ENCODE measurements around the gene ZNF474. TPM values are rescaled to one million over a fixed set of nuclear protein-coding genes. Genes with fewer than 3 reads are reported as not detected.

The ZNF474 gene
- total RNA-seq, 1 donor from 2014 or later: 0.17 TPM

DNA sequence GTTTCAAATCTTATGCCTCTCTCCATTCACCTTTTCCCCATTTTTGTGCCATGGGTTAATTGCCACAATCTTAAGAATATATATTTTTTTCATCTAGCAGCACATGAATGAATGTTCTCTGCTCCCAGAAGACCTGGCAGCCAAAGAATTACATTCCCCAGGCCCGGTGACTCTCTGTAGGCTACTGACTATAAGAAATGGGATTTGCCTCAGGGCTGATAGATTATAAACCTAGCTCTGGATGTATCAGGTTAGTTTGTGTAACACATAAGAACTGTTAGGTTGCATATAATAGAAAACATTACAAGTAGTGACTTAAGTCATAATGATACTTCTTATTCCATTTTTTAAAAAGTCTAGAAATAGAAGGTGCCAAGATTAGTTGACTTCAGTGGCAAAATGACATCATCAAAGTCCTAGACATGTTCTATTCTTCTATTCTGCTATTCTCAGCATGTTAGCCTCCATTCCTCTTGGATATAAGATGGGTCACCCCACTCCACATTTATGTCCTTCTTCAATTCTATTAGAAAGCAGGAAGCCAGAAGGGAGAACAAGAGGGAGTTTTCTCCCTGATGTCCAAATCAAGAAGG is 10.9 kb upstream of the ZNF474 start:
- no peak for DNase-seq

DNA sequence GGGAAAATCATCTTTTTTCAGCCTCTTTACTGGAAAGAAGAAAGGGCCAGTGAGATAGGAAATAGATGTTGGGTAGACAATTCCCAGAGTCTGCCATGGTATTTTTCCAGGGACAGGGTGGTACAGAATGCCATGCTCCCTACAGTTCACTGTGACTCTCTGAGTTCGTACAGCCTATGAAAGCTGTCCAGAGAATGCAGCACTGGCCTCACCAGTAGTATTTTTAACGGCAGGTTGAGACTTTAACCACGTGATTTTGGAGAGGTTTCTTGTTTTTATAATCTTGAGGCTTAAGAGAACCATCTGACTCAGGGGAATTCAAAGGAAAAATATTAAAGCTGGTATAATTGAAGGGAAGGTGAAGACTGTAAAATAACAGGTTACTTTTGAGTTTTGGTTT is 10.1 kb upstream of the ZNF474 start:
- DNase-seq: no peak

GRCh38 chr5:122120493-122120892 is 8.9 kb upstream of the ZNF474 start:
- DNase-seq: no peak

DNA sequence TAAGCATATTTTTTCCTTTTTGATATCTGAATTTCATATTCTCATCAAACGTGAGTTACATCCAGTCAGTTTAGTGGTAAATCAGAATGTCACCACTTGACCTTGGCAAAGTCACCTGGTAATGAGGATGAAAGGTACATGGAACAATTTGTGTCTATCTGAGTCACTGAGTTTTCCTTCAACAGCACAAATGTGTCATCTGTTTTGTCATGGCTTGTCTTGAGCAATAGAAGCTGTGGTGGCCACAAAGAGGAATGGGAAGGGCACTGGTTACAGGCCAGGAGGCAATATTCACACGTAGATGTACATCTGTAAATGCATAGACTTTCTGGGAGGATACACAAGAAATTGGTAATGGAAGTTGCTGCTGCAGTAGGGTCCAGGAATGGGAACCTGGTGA is 8.4 kb upstream of the ZNF474 start:
- no peak for DNase-seq

DNA sequence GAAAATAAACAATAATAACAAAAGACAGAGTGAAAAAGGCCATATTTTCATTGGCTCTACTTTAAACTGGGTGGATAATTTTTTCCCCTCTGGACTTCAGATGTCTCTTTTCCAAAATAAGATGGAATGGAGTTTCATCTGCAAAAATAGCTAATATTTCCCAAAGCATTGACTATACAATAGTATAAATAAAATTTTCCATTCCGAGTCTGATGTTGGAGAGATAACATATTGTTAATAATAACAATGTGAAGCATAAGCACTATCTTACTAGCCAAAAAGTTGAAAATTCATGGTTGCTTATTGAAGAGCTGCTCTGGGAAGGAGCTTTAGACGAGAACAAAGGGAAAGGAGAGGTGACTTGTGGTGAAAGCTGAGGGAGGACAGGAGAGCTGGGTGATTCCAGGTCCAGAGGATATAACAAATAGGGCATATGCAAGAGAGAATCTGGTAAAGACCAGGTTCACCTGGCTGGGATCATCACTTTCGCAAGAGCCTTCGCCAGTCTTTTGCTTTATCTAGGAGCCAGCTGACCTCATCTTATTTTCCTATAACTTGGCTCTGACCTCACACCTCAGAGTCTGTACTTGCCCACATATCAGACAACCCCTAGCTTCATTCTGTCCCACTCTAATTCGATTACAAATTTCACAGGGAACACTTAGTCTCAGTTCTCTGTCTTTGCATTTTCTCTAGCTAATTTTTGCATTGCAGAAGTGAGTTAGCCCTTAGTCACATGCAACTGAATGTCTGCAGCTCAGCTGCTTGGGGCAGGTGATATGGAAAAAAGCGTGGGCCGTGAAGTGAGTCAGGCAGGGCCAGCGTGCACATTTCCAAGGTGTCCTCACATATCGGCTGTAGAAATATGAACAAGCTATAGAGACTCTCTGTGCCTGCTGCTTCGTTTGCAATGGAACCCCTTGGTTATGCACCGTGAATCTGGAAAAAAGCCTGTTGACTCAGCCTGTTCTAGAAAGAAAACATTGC is 7.6 kb upstream of the ZNF474 start:
- DNase-seq: no peak

GRCh38 chr5:122124766-122125165 is 4.6 kb upstream of the ZNF474 start:
- DNase-seq: no peak

GRCh38 chr5:122126177-122126755 is 3.1 kb upstream of the ZNF474 start:
- no peak for DNase-seq

- DNase-seq: no peak
Measured at GRCh38 chr5:122126756-122127321, 2.5 kb upstream of the ZNF474 start.

DNA sequence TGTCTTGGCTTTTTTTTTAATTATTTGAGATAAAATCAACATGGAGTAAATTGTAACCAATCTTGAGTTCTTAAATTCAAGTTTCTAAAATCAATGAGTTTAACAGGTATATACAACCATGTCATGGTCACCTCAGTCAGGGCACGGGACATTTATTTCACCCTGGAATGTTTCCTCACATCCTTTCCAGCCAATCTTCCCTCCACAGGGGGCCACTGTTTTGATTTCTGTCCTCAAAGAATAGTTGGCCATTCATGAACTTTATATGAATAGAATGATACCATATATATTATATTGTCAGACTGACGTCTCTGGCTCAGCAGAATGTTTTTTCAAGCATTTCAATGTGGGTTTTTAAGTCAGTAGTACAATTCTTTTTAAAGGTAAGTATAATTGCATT is 806 bp downstream of the ZNF474 start:
- no peak for DNase-seq

DNA sequence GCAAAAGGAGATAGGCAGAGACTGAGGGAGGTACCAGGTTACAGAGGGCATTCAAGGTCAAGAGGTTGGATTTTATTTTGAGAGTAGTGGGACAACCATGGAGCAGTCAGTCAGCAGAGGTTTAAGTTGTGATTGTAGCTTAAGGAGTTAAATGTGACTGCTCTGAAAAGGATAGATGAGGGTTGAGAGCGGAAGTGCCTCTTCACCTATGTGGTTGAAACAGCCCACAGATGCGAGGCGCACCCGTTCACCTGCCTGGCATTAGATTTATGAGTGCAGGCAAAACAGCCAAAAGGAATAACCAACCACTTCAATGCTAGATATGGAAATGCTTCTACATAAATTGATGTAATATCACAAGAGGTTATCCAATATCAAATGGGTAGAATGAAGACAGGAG is 8.4 kb downstream of the ZNF474 start:
- no peak for DNase-seq

DNA sequence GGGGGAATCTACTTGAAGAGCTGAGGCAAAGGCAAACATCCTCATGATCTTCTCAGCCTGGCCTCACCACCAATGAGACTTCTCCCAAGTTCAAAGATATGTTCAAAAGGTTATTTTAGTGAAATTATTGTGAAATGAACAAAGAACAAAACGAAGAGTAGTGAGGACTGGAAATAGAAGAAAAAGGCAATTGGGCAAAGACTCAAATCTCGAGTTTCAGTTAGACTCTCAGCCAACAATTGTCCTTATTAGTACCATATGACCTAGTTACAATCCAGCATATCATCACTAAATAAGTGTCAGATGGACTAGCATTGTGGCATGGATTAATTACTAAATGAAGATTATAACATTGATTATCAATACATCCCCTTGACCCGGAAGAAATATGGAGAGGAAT is 9.0 kb downstream of the ZNF474 start:
- no peak for DNase-seq

DNA sequence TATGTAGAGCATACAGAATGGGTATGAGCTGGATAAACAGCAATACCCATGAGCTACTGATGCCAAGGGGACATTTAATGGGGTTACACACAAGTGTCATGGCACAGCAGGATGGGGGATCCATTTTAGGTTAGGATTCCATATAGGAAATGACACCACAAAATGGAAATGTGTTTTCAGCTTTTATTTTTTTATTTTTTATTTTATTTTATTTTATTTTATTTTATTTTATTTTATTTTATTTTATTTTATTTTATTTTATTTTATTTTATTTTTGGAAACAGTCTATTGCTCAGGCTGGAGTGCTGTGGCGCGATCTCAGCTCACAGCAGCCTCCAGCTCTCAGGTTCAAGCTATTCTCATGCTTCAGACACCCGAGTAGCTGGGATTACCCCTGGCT is 11.6 kb downstream of the ZNF474 start:
- no peak for DNase-seq

- no peak for DNase-seq
Measured at GRCh38 chr5:122141751-122142150, 12.4 kb downstream of the ZNF474 start.

DNA sequence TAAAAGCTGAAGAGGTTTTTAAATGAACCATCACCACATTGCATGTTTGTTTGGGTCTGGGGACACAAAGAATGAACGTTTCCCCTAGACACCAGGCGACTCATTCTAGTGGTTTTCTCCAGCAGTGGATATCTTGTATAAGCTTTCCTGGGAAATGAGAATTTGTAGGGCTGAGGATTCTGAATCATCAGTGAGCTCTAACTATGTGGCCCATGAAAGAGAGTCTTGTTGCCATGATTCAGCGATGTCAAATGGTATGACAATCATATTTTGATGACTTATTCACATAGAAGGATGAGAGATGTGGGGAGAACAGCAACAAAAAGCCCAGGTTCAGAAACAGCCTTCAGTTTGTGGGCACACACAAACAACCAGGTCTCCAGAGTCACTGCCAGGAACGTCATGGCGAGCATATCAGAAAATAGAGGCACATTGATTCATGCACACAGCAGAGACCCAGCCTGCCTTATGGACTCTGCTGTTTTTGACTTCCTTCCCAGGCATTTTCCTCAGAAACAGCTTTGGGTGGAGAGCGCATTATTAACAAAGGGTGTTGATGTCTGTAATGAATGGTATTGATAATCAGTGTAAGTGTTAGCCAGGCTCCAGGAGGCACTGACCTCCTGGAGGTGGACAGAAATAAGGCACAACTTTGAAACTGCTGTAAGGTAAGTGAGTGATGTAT is 13.3 kb downstream of the ZNF474 start:
- DNase-seq: no peak

- no peak for DNase-seq
Measured at GRCh38 chr5:122144236-122144635, 14.9 kb downstream of the ZNF474 start.

DNA sequence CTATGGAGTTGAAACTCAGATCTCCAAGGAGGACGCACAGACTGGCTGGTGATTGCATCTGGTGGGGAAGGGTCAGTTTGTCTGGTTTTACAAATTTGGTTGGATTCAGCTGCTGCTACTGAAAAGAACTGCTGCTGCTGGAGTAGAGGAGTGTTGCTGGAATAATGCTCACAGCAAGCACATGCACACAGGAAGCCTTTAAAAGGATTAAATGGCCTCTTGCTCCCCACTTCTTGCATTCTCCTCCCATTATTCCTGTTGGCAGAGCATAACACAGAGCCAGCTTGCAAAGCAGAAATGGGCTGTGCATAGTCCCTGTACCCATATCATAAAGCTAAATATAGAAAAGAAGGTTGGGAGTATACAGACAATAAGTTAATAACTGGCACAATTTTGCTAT is 16.6 kb downstream of the ZNF474 start:
- no peak for DNase-seq

DNA sequence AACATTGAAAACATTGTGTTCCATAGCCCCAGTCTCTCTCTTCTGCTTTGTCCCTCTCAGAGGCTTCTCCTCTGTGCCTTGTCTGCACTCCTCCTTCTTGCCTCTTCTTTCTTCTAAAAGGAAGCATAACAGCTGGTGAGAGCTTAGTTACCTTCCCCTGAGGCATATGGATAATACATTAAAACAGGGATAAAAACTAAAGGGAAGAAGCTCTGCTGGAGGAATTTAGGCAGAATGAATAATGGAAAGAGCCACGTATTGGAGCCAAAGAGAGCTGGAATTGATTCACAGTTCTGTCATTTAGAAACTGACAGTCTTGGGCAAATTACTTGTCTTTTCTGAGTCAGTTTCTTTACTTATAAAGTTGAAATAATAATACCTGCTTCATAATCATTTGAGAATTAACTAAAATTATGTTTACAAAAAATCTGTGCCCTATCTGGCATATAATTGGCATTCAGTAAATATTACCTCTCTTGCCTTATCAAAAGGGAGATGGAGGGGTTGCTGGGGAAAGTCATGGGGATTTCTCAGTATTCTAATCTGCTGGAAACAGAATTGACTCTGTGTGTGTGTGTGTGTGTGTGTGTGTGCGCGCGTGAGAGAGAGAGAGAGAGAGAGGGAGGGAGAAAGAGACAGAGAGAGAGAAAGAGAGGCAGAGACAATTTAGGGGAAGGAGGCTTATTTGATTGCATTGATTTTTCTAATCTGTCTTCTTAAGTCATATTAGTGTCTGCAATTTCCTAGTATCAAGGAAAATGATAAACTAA is 20.2 kb downstream of the ZNF474 start:
- DNase-seq: no peak

DNA sequence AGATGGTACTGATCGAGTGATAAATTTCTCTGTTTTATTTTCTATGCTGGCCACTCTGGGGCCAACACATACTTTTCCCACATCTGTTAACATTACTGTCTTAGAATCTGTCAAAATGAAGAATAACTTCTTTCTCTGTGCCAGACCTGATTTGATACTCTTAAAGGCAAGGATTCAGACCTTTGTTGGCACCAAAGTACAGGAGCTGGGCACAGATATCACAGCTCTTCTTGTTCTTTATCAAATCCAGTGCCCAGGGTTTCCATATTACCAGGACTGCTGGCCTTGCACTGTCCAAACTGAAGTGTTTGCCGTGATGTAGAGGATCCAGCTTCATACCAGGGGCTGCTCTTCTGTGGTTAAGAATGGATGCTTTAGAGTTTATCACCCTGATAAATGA is 20.9 kb downstream of the ZNF474 start:
- DNase-seq: no peak

GRCh38 chr5:122151640-122152039 is 22.3 kb downstream of the ZNF474 start:
- DNase-seq: no peak

GRCh38 chr5:122152266-122152900 is 23.0 kb downstream of the ZNF474 start:
- no peak for DNase-seq

DNA sequence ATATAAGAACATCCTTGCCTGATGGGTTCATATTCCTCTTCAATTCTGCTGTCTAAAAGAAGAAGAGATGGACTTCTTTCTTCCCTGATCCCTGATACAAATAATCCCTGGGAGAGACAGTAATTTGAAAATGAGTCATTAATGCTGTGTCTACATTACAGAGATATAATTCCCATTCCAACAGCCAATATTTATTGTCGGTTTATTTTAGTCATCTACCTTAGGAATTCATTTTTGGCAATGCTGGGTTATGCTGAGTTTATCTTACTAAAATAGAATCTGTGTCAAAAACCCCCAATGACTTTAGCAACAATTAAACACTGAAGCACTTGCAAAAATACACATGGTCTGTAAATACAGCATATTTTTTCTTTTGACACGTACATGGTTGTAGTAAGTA is 23.9 kb downstream of the ZNF474 start:
- no peak for DNase-seq

- no peak for DNase-seq
Measured at GRCh38 chr5:122153774-122154173, 24.4 kb downstream of the ZNF474 start.
